Esophagus muscularis mucosa (tissue), 3 donors: ENCODE measurements around the gene GFY.

Experiments used
- CTCF ChIP-seq, 3 experiments: fragments of 200-600 bp in 2 of 3; fragments of 450-650 bp in 1 of 3; sonication (generic) in 2 of 3; IDR thresholded peaks; one replicate each; pipeline ENCODE4 v1.5.1; 2017 to 2019; ENCODE audit warnings: antibody characterized with exemption in 3 of 3, mild to moderate bottlenecking in 2 of 3, moderate library complexity in 1 of 3
- POLR2AphosphoS5 ChIP-seq, 2 donors: sonication (generic); formaldehyde crosslinking; IDR thresholded peaks; one replicate each; pipeline ENCODE4 v1.6.1; 2017; ENCODE audit warnings: antibody characterized with exemption in 2 of 2

- TF ChIP-seq CTCF (IDR thresholded peaks at IDR 0.05) (no peak), POLR2AphosphoS5 (IDR thresholded peaks at IDR 0.05) (no peak)
Measured at GRCh38 chr19:49455773-49456172, 30.6 kb downstream of the GFY start.
